ENCODE results near the gene ASTL.
"Not testable (repeated sequence)": the region's sequence is repeated elsewhere in the genome, so short reads cannot be mapped to it uniquely, and the experiment has no call there.

ASTL gene

GRCh38 chr2:96097441-96097840, 40.9 kb downstream of the ASTL start:
- no peak for DNase-seq

DNA sequence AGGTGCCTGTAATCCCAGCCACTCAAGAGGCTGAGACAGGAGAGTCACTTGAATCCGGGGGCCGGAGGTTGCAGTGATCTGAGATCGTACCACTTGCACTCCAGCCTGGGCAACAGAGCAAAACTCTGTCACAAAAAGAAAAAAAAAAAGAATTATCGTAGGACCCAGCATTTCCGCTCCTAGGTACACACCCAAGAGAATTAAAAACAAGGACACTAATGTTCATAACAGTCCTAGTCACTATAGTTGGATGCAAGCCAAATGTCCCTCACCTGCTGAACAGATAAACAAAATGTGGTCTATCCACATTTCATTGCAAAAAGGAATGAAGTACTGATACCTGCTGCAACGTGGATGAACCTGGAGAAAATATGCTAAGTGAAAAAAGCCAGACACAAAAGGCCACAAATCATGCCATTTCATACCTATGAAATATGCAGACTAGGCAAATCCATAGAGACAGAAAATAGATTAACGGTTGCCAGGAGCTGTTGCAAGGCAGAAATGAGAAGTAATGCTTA, 43.1 kb downstream of the ASTL start:
- DNase-seq = no peak

DNA sequence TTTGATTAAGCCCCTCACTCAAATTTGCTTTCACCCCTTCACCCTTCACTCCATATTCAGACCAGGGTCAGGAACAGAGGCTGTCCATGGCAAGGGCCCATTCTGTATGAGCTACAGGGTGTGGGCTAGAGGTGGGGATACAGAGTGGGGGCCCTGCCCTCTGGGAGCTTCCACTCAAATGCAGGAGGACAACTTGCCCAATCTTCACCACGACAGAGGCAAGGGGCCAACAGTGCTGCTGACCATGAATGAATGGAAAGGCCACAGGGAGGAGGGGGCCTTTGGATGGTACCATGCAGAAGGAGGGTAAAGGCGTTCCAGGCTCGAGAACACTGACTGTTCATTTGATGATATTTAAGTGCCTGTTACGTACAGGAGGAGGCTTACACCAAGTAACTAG, 44.8 kb downstream of the ASTL start:
- no peak for DNase-seq

DNA sequence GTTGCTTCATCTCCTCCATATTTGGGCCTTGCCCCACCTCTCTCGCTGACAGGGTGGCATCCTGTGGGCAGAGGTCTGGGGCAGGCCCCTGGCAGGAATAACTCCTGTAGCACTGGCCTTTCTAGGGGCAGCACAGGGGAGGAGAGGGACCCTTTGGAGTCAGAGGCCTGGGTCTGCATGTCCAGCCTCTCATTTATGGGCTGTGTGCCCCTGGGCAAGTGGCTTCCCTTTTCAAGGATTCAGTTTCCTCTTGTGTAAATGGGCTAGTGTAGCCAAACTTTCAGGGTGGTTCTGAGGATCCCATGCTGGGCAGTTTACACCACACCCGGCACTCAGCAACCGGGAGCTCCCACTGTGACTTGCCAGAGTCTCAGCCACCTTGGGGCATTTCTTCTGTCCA, 45.4 kb downstream of the ASTL start:
- DNase-seq = no peak

DNA sequence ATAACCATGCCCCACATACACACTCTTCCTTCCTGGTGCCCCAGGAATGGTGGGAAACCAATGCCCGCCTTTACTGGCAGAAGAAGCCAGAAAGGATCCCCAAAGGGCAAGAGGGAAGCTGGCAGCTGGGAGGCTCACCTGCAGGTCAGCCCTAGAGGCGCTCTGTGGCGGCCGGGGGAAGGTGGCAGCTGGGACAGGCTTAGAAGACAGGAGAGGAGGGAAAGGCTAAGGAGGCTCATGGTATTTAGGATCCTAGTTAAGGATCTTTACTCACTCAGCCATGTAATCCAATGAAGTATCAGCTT, 45.8 kb downstream of the ASTL start:
- DNase-seq = no peak

GRCh38 chr2:96091711-96092572, 46.4 kb downstream of the ASTL start:
- peak; percentile 13 for DNase-seq

DNA sequence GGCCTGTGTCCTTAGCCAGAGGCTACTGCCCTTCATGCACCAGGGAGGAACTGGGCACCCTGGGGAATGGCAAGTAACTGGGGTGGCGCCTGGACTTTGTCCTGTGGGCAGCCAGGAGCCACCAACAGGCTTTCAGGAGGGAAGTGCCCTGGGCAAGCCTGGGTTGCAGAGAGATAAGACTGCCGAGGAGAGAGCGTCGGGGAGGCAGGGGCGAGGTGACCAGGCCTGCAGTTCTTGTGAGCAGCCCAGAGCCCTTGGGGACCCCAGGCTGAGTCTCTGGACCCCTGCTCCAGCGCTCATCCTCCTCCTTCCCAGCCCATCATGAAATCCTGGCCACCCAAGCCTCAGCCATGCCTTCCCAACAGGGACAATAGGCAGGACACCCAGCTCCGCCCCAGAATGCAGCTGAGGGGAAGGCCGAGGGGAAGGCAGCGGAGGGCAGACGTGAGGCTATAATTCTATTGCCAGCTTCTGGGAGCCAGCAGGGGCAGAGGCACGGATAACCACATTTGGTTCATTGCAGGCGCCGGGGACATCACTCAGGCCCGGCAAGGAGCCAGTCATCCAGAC, 47.1 kb downstream of the ASTL start:
- no peak for DNase-seq

DNA sequence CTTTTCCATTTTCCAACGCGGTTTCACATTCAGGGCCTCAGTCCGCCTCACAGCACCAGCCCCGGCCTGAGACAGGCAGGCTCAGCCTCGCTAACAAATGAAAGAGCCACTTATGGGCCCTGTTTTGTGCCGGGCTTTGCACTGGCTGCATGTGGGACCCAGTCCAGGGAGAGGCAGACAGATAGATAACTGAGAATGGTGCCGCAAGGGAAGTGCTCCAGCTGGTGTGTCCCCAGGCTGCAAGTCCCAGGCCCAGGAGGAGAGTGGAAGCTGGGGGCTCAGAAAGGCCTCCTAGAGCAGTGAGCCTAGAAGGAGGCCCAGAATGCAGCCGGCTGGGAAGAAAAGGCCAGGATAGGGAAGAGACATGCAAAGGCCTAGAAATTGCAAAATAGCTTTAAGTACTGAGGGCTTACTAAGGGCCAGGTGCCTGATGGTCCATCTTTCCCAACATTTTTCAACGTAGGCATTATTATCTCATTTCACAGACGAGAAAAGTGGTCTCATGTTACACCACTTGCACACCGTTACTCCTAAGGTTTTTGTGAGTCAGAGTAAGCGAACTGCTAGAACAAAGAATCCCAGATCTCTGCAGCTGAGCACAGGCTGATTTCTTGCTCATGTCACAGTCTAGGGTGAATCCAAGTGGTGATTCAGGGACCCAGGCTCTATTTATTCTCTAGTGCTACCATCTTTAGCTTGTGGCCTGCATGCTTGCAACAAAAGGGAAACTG, 47.9 kb downstream of the ASTL start:
- no peak for DNase-seq

- DNase-seq = no peak
Observed at GRCh38 chr2:96089356-96090195, 48.7 kb downstream of the ASTL start.

DNA sequence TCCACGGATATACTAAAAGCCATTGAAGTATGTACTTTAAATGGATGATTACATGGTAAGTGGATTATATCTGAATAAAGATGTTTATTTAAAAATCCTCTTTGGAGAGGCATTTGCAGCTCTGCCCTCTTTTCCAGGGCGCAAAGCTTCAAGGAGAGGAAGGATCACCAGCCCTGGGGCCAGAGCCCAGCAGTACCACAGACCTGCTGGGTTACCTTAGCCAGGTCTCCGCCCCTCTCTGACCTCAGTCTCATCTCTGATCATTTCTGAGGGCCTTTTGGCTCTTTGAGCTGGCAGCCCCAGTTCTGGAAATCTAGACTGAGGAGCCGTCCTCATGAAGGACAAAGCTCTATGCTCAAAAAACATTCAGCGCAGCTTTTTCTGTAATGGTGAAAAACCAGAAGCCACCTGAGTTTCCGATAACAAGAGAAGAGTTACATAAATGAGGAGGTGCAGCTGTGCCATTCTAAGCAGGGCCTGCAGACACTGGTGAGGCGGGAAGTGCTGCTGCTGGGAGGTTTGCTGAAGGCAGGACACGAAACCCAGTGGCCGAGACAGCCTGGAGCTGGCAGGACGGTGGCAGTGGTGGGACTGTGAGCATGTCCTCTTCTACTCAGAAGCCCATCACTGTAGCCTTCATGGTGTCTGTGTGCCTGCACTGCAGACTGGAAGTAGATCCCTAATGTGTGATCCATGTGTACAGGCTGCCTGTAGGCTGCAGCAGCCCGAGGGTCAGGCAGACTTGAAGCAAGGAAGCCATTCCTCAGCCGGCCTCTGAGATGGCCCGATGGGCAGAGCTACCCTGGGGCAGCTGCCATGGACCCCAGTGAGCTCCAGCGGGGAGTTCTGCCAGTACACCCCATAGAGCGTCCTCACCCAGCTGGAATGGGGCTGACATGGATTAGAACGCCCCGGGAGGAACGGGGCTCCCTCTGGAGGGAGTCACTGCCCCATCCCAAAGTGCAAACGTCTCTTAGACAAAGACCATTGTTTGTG, 49.7 kb downstream of the ASTL start:
- DNase-seq = no peak

DNA sequence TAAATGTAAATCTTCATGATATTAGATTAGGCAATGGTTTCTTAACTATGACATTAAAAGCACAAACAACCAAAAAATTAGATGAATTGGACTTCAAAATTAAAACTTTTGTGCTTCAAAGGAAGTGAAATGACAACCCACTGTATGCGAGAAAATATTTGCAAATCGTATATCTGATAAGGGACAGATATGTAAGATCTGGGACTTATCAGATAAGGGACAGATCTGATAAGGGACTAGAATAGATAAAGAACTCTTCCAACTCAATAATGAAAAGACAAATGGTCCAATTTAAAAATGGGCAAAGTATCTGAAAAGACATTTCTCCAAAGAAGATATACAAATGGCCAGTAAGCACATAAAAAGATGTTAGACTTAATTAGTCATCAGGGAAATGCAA, 51.2 kb downstream of the ASTL start:
- DNase-seq = no peak

DNA sequence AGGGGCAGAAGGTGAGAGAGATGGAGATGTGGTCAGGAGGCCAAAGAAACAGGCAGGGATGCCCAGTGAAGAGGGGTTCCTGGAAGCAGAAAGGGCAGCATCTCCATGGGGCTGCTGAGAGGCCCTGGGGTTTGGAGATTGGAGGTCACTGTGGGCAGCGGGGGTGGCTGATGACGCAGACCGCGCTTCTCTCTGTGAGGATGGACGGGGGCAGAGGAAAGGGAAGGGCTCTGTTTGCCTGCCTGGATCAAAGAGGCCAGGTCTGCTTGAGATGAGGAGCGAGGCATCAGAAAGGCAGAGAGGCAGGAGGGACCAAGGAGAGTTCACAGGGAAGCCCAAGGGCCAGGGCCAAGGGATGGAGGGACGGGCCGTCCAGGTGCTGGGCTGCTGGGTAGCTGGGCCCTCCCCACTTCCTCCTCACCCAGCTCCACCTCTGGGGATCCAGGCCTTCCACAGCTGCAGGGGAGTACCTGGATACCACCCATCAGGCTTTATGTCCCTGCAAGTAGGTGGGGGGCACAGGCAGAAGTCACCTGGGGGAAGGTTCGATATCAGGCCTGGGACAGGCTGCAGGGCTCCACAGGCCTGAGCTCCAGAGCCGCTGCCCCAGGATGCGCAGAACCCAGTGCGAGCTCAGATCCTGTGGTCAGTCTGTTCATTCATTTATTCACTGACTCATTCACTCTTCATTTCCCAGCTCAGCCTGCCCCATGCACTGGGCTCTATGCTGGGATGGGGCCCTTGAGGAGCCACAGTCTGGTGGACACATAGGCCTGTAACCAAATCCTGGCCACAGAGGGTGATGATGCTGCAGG, 52.6 kb downstream of the ASTL start:
- DNase-seq = no peak

- not testable (repeated sequence) for DNase-seq
Observed at GRCh38 chr2:96084858-96085518, 53.3 kb downstream of the ASTL start.

DNA sequence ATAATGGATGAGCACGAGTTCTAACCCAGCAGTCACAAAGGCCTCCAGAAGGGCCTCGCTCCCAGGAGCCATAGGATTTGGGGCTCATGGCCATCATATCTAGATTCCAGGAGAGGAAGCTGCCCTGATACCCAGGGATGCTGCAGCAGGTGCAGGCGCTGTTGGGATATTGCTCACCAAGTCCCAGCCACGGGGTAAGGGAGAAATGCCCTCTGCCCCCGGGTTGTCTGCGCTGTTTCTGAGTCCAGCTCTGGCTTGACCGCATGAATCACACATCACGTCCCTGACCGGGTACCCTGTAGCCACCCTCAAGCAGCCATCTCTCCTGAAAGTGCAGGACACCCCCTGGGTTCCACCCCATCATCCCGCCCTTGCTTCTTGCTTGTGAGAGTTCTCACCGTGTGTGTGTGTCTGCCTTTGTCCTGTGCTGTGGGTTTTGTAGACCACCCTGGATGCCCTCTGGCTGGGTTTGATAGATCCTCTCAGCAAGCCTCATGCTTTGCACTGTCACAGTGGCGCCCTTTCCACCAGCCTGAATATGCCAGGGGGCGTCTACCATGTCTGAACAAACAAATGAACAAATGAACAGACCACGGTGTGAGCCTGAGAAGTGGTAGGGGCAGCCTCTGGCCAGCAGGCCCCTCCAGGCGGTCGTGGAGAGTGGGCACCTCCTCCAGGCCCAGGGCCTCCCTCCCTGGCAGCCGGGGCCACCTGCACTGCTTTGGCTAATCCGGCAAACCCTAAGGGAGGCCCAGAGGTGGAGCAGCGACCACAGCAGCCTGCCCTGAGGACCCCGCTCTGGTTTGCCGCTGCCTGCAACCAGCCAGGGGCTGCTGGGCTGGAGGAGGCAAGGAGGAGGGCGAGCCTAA, 54.1 kb downstream of the ASTL start:
- DNase-seq = no peak

GRCh38 chr2:96083064-96083939, 55.0 kb downstream of the ASTL start:
- no peak for DNase-seq

DNA sequence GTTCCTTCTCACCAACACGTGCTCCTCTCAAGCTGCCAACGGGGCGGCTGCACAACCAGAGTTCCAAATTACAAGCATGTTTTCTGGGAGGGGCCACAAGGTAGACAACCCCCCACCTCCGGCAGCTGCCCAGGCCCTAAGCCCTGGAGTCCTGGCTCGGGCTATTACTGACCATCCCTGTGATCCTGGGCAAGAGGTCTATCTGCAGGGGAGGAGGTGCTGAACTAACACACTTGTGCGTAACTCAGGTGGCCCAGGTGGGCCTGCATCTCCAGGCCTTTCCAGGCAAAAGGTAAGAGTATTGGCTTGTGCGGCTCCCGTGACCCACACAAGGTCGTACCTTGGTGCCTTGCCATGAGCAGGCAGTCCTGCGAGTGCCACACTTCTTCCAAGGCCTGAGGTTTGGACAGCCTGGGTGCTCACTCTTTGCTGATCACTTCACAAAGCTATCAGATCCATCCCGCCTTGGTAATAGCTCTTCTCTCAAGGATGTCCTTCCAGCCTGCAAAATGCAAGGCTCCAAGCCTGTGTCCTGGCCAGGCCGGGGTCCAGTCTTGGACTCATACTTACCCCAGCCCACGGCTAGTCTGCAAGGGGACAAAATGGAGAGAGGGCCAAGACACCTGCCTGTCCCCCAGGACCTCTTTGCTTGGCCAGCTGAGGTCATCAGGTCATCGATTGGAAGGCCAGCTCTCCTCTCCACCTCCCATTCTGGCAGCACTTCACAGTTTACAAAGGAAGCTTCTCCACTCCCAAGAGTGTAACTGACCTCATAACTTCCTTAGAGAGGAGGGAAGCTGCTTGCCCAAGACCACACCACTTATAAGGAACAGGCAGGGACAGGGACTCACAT, 55.9 kb downstream of the ASTL start:
- DNase-seq = no peak

- DNase-seq = no peak
Observed at GRCh38 chr2:96081042-96081441, 57.3 kb downstream of the ASTL start.

All from eye (tissue), 1 donor.